ENCODE data around the gene ROR1. TPM values are rescaled to one million over a fixed set of nuclear protein-coding genes. Genes with fewer than 3 reads are reported as not detected.

ROR1 gene
- total RNA-seq, 3 donors from 2014 or later = 3.1 to 19.8 (median 3.4) TPM

- intact Hi-C loops (cut with DNase I, micrococcal nuclease) = no loop called here
- TF ChIP-seq, protein P1, sequence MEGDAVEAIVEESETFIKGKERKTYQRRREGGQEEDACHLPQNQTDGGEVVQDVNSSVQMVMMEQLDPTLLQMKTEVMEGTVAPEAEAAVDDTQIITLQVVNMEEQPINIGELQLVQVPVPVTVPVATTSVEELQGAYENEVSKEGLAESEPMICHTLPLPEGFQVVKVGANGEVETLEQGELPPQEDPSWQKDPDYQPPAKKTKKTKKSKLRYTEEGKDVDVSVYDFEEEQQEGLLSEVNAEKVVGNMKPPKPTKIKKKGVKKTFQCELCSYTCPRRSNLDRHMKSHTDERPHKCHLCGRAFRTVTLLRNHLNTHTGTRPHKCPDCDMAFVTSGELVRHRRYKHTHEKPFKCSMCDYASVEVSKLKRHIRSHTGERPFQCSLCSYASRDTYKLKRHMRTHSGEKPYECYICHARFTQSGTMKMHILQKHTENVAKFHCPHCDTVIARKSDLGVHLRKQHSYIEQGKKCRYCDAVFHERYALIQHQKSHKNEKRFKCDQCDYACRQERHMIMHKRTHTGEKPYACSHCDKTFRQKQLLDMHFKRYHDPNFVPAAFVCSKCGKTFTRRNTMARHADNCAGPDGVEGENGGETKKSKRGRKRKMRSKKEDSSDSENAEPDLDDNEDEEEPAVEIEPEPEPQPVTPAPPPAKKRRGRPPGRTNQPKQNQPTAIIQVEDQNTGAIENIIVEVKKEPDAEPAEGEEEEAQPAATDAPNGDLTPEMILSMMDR (IDR thresholded peaks at IDR 0.05) = no peak
- no peak for ATAC-seq
- no peak for DNase-seq
- no peaks in the 10 kb centered on the region for H3K4me1 ChIP-seq (ENCODE audit: low read depth)
- H3K4me3 ChIP-seq = no peak overlapping the region
- no peaks in the 10 kb centered on the region for H3K9me3 ChIP-seq
- no peaks in the 10 kb centered on the region for H3K36me3 ChIP-seq (ENCODE audit: low read depth)
These were observed 127.3 kb downstream of the ROR1 start for GRCh38 chr1:63901094-63901493.

DNA sequence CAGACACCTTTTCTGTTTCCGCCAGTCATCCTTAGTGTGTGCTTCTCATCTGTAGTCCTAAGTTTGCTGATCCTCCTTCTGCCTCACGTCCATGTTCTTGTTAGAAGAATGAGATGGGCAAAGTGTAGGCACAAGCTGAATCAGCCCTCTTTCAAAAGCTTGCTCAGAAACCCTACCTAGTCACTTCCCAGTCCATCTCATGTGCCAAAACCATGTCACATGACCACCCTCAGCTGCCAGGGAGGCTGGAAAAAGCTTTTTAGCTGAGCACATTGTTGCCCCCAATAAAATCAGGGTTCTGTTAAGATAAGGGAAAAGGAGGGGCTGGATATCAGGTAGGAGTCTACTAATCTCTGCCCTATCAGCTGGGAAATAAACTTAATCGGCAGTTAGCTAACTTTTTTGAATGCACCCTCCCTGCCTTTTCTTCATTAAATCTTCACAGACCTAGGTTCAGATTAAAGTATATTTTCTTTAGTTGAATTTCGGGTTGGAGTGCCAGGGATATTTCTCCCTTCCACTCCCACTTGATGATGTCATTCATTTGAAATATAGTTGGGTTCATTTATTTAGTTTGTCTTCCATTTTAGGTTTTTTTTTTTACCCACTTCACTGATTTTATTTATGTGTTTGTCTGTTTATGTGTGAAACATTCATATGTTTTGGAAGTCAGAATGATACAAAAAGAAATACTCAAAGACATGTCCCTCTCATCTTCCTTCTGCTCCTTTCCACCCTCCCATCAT, 129.2 kb downstream of the ROR1 start:
- Histone ChIP-seq H3K4me3 (no peak overlapping the region), H3K4me1 (ENCODE audit: low read depth) (peaks cover 4% of the 10 kb centered on the region), H3K36me3 (ENCODE audit: low read depth) (no peaks in the 10 kb centered on the region), H3K9me3 (no peaks in the 10 kb centered on the region)
- DNase-seq (no peak), ATAC-seq (peak; percentile 36)
- TF ChIP-seq, protein P1 (IDR thresholded peaks at IDR 0.05) = no peak
- intact Hi-C loops (cut with DNase I, micrococcal nuclease) = no loop called here

- no peak overlapping the region for H3K4me3 ChIP-seq
- ATAC-seq = no peak
- DNase-seq = no peak
- peaks cover 4% of the 10 kb centered on the region for H3K4me1 ChIP-seq (ENCODE audit: low read depth)
- TF ChIP-seq, protein P1 (IDR thresholded peaks at IDR 0.05) = no peak
- no peaks in the 10 kb centered on the region for H3K9me3 ChIP-seq
- no peaks in the 10 kb centered on the region for H3K36me3 ChIP-seq (ENCODE audit: low read depth)
- intact Hi-C loops (cut with DNase I, micrococcal nuclease) = no loop called here
These were observed 130.3 kb downstream of the ROR1 start for GRCh38 chr1:63903947-63904610.

DNA sequence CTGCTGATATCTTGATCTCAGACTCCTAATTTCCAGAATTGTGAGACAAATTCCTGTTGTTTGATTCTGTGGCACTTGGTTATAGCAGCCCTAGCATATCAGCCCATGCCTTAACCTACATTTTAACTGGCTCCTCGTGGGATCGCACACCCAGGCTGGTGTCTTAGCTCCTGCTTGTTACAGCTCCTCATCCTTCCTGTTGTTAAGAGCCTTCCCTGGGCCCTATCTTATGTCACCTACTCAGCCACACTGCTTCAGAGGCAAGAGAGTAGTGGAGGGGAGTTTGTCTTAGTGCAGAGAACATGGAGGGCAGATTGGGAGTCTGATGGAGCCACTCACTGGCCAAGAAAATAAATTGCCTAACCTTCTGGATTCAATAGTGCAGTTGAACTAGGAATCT, 131.0 kb downstream of the ROR1 start:
- Histone ChIP-seq H3K36me3 (ENCODE audit: low read depth) (no peaks in the 10 kb centered on the region), H3K4me3 (no peak overlapping the region), H3K4me1 (ENCODE audit: low read depth) (peaks cover 4% of the 10 kb centered on the region), H3K9me3 (no peaks in the 10 kb centered on the region)
- DNase-seq (no peak), ATAC-seq (no peak)
- intact Hi-C loops (cut with DNase I, micrococcal nuclease) = no loop called here
- TF ChIP-seq, protein P1 (IDR thresholded peaks at IDR 0.05) = no peak

GRCh38 chr1:63906047-63906704, 132.4 kb downstream of the ROR1 start:
- TF ChIP-seq, protein P1 (IDR thresholded peaks at IDR 0.05) = no peak
- Histone ChIP-seq H3K36me3 (ENCODE audit: low read depth) (no peaks in the 10 kb centered on the region), H3K4me3 (no peak overlapping the region), H3K4me1 (ENCODE audit: low read depth) (peaks cover 4% of the 10 kb centered on the region), H3K9me3 (no peaks in the 10 kb centered on the region)
- ATAC-seq (no peak), DNase-seq (no peak)
- intact Hi-C loops (cut with DNase I, micrococcal nuclease) = no loop called here

Measured in mucosa of descending colon (tissue), 3 donors.